Suprapubic skin (tissue), 4 donors: Measurements from ENCODE around the gene PLXNA4. TPM values are rescaled to one million over a fixed set of nuclear protein-coding genes. Genes with fewer than 3 reads are reported as not detected.

Experiments
- DNase-seq, 2 donors: peaks; one replicate each; pipeline ENCODE4 v3.0.0-alpha.2; 2019; ENCODE audit warnings: low spot score in 2 of 2
- H3K27ac ChIP-seq: fragments of 200-600 bp; sonication (generic); one replicate; pipeline ENCODE4 v1.5.1; 2019
- H3K27me3 ChIP-seq: fragments of 200-600 bp; sonication (generic); one replicate; pipeline ENCODE4 v1.5.1; 2019
- H3K36me3 ChIP-seq: fragments of 200-600 bp; sonication (generic); one replicate; pipeline ENCODE4 v1.5.1; 2019
- H3K4me1 ChIP-seq: fragments of 200-600 bp; sonication (generic); one replicate; pipeline ENCODE4 v1.5.1; 2019
- H3K4me3 ChIP-seq: fragments of 200-600 bp; sonication (generic); one replicate; pipeline ENCODE4 v1.5.1; 2019; ENCODE audit warnings: mild to moderate bottlenecking
- H3K9me3 ChIP-seq: fragments of 200-600 bp; sonication (generic); one replicate; pipeline ENCODE4 v1.5.1; 2019
- EP300 ChIP-seq: sonication (generic); formaldehyde crosslinking; IDR thresholded peaks from one replicate; pipeline ENCODE4 v1.6.1; 2017; ENCODE audit warnings: antibody characterized with exemption
- POLR2A ChIP-seq, 2 donors: fragments of 450-650 bp; IDR thresholded peaks; one replicate each; pipeline ENCODE4 v1.6.1; 2017; ENCODE audit warnings: antibody characterized with exemption in 2 of 2, mild to moderate bottlenecking in 2 of 2, moderate library complexity in 2 of 2
- POLR2AphosphoS5 ChIP-seq, 3 donors: sonication (generic); formaldehyde crosslinking; IDR thresholded peaks; one replicate each; pipeline ENCODE4 v1.6.1; 2017; ENCODE audit warnings: antibody characterized with exemption in 3 of 3
- WGBS: methylation state at CpG from one replicate; pipeline ENCODE4 v1.1.5; 2018; 5-methylcytosine and 5-hydroxymethylcytosine counted together
- total RNA-seq, 4 donors: library from RNA; depleted of rRNA; stranded (reverse); fragments of >200 nt; gene quantifications; one replicate each; pipeline ENCODE4 v1.1.0, GENCODE V29; 2016
- TF ChIP-seq, protein P1 (sequence below), 2 donors: fragments of 200-600 bp in 1 of 2; fragments of 450-650 bp in 1 of 2; sonication (generic) in 1 of 2; IDR thresholded peaks; one replicate each; pipeline ENCODE4 v1.5.1; 2016 to 2019; ENCODE audit warnings: antibody characterized with exemption in 2 of 2, mild to moderate bottlenecking in 1 of 2, moderate library complexity in 1 of 2

PLXNA4 gene
- total RNA-seq, 4 donors from 2014 or later: 5.4 to 10.7 (median 7.1) TPM

DNA sequence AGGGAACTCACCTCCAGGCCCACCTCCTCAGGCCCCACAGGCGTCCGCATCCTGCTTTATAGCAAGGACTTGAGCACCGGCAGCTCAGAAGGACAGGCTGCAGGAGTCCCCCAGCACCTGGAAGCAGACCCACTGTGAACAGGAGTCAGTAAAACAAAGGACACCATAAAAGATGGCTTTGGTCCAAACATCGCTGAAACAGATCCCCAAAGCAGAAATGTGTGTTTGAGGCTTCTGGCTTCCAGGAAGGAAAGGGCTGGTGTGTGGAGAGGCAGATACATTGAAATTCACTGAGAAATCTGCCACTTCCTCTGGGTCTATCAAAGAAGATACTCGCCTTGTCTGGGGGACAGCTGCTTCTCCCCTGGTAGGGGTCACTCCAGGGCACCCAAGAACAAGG lies 286.2 kb downstream of the PLXNA4 start:
- Histone ChIP-seq H3K9me3 (no peaks in the 10 kb centered on the region), H3K4me1 (no peaks in the 10 kb centered on the region), H3K27me3 (peaks cover 12% of the 10 kb centered on the region), H3K4me3 (no peak overlapping the region), H3K36me3 (no peaks in the 10 kb centered on the region), H3K27ac (no peak overlapping the region)
- DNase-seq: no peak
- 75% methylated on average over 5 of the region's 5 CpGs for WGBS
- no peak for TF ChIP-seq EP300
- TF ChIP-seq POLR2A (IDR thresholded peaks at IDR 0.05): no peak
- no peak for TF ChIP-seq POLR2AphosphoS5 (IDR thresholded peaks at IDR 0.05)
- TF ChIP-seq, protein P1, sequence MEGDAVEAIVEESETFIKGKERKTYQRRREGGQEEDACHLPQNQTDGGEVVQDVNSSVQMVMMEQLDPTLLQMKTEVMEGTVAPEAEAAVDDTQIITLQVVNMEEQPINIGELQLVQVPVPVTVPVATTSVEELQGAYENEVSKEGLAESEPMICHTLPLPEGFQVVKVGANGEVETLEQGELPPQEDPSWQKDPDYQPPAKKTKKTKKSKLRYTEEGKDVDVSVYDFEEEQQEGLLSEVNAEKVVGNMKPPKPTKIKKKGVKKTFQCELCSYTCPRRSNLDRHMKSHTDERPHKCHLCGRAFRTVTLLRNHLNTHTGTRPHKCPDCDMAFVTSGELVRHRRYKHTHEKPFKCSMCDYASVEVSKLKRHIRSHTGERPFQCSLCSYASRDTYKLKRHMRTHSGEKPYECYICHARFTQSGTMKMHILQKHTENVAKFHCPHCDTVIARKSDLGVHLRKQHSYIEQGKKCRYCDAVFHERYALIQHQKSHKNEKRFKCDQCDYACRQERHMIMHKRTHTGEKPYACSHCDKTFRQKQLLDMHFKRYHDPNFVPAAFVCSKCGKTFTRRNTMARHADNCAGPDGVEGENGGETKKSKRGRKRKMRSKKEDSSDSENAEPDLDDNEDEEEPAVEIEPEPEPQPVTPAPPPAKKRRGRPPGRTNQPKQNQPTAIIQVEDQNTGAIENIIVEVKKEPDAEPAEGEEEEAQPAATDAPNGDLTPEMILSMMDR (IDR thresholded peaks at IDR 0.05): no peak

DNA sequence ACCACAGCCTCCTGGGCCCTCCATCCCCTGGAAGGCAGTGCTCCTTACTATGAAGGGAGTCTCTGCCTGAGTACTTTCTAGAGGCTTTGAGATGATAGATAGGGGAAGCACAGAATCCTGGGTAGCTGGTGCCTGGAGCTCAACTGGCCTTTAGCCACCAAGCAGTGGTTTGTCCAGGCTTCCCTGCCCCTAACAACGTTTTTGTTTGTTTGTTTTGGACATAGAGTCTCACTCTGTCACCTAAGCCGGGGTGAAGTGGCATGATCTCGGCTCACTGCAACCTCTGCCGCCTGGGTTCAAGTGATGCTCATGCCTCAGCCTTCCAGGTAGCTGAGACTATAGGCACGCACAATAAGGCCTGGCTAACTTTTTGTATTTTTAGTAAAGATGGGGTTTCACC lies 289.4 kb downstream of the PLXNA4 start:
- no peaks in the 10 kb centered on the region for H3K36me3 ChIP-seq
- TF ChIP-seq EP300 (no peak), POLR2A (IDR thresholded peaks at IDR 0.05) (no peak)
- TF ChIP-seq, protein P1 (IDR thresholded peaks at IDR 0.05): no peak
- H3K27ac ChIP-seq: no peak overlapping the region
- H3K4me1 ChIP-seq: no peaks in the 10 kb centered on the region
- WGBS: 65% methylated on average over 5 of the region's 5 CpGs
- H3K9me3 ChIP-seq: no peaks in the 10 kb centered on the region
- H3K27me3 ChIP-seq: peaks cover 12% of the 10 kb centered on the region
- no peak overlapping the region for H3K4me3 ChIP-seq
- no peak for DNase-seq

DNA sequence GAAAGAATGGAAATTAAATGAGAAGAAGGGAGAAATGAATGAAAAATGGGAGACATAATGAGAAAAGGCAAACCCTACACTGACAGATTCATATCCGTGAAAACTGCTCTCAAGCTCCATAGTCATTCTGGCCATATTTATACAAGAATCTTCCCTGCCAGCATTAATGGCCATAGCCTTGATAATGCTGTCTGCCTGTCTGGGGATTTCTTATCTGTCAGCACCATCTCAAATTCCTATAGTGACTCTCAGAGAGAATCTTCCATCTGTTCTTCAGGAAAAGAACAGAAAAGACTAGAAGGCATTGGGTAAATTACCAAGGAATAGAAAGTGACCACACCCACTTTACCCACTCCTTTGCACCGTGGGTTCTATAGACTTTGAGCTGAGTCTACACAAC lies 295.9 kb downstream of the PLXNA4 start:
- Histone ChIP-seq H3K36me3 (no peaks in the 10 kb centered on the region), H3K27ac (no peak overlapping the region), H3K4me1 (no peaks in the 10 kb centered on the region), H3K4me3 (no peak overlapping the region), H3K9me3 (no peaks in the 10 kb centered on the region), H3K27me3 (peaks cover 9% of the 10 kb centered on the region)
- TF ChIP-seq EP300: no peak
- no peak for TF ChIP-seq POLR2A (IDR thresholded peaks at IDR 0.05)
- no peak for TF ChIP-seq POLR2AphosphoS5 (IDR thresholded peaks at IDR 0.05)
- 42% methylated on average over 2 of the region's 2 CpGs for WGBS
- DNase-seq: no peak

DNA sequence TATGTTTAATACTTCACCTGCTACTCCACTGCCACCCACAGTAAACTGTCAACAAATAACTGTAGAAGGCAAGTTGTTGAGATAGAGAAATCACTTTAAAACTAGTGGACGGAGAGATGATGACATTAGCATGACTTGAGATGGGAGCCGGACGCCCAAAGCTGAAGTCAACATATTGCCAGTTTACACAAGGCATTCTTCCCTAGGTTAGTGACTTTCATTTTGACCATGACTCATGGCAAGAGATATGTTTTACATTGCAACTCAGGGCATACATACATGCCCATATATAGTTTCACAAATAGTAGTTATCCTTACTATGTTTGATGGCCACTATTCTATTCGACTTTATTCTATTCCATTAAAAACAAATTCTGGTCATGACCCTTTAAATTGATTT lies 296.6 kb downstream of the PLXNA4 start:
- Histone ChIP-seq H3K4me1 (no peaks in the 10 kb centered on the region), H3K27me3 (peaks cover 9% of the 10 kb centered on the region), H3K4me3 (no peak overlapping the region), H3K27ac (no peak overlapping the region), H3K36me3 (no peaks in the 10 kb centered on the region), H3K9me3 (no peaks in the 10 kb centered on the region)
- TF ChIP-seq POLR2AphosphoS5 (IDR thresholded peaks at IDR 0.05) (no peak), POLR2A (IDR thresholded peaks at IDR 0.05) (no peak), EP300 (no peak)
- TF ChIP-seq, protein P1 (IDR thresholded peaks at IDR 0.05): no peak
- DNase-seq: no peak
- 93% methylated on average over 4 of the region's 4 CpGs for WGBS

DNA sequence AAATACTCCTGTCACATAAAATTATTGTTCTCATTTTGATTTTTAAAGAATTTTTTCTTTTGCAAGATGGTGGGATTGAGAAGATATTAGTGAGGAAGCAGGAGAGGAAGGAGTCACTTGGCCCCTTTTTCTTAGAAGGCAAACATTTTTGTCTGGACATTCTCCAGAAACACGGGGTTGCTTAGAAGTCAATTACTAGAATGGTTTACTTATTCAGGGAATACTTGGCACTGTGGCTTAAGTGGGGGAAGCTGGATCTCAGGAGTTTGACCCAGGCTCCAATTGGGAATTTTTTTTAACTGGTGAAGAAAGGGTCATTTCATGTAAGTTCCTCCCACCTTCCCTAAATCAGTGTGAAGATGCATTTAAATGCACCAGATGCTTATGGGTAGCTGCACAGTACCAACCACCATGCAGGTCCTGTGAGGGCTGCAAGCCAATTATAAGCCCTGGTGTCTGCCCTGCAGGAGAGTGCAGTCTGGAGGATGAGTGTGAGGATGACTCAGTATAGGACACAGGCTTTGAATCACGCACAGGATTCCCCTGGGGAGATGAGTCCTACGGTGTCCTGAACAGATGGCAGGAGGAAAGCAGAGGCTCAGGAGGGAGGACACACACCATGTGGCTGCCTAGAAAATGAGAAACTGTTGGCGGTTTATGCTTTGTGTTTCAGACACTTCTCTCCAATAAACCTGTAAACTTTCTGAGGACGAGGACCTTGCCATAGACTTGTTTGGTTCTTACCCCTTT lies 299.1 kb downstream of the PLXNA4 start:
- Histone ChIP-seq H3K9me3 (no peaks in the 10 kb centered on the region), H3K4me1 (no peaks in the 10 kb centered on the region), H3K4me3 (no peak overlapping the region), H3K36me3 (no peaks in the 10 kb centered on the region), H3K27me3 (peaks cover 9% of the 10 kb centered on the region), H3K27ac (no peak overlapping the region)
- TF ChIP-seq POLR2AphosphoS5 (IDR thresholded peaks at IDR 0.05): no peak
- TF ChIP-seq POLR2A (IDR thresholded peaks at IDR 0.05): no peak
- TF ChIP-seq, protein P1 (IDR thresholded peaks at IDR 0.05): no peak
- no peak for TF ChIP-seq EP300
- 51% methylated on average over 5 of the region's 5 CpGs for WGBS
- no peak for DNase-seq
